Activated CD4-positive, CD25-positive, alpha-beta regulatory T cell treated with anti-CD3 and anti-CD28 coated beads, Interleukin-2, amount 50 U/mL, for 24 hours (primary cell): ENCODE measurements around the gene TBX2.

Experiments used
- ATAC-seq, 2 donors: fragments of 150-1000 bp; cut with Tn5 transposase; one replicate each; pipeline ENCODE4 v1.10.0; 2021; ENCODE audit warnings: mild to moderate bottlenecking in 1 of 2, moderate library complexity in 1 of 2

Gene TBX2

DNA sequence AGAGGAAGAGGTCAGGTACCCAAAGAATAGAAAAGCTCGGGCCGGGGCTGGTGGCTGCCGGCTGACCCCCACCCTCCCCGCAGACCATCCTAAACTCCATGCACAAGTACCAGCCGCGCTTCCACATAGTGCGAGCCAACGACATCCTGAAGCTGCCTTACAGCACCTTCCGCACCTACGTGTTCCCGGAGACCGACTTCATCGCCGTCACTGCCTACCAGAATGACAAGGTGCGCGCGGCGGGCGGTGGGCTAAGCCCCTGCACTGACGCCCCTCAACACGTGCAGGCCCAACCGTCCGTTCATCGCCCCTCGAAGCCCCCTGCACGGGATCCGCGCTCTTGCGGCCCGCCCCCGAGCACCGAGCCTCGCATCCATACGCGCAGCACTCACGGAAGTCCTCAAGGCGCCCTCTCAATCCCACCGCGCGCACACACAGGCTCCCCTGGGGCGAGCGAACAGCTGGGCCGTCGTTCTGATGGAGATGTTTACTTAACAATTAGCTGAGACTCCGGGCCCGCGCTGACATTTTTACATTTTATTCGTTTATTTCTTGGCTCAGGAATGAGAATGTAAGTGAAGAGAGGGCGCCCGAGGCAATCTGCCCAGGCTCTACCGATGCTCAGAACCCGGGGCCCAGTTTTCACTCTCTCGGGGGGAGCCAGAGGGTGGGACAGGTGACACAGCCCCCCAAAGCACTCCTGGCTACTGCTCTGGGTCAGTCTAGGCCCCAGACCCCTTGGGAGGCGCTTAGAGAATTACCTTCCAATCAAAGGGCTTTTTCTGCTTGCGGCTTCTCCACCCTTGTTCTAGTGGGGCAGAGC lies 3.5 kb downstream of the TBX2 start:
- ATAC-seq = no peak

DNA sequence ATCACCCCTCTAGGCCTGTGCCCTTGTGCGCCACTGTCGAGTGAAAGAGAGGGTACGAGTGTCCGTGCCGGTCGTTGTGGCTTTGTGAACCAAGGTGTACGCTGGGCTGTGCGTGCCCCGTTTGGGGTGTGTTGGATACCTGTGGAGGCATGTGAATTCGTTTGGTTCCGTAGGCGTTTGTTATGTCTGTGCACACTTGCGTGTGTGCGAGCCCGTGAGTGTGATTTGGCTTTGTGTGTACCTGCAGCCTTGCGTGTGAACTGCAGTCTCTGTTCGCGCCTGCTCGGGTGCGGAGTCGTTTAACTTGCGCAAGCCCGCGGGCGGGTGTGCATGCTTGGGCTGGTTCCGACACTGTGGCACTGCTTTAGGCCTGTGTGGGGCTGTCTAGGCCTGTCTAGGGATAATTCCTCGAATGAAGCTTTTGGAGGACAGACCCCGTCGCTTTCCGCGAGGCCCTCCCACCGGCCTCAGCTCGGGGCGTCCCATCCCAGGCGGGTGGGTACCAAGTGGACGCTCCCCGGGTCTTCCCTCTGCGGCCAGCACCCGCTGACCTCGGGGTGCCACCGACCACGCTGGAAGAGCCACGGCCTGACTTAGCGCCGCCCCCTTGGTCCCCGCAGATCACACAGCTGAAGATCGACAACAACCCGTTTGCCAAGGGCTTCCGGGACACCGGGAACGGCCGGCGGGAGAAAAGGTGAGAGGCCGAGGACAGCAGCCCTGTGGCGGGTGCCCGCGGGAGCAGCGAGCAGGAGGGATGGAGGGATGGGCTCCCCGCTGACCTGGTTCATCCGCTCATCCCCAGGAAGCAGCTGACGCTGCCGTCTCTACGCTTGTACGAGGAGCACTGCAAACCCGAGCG lies 4.4 kb downstream of the TBX2 start:
- no peak for ATAC-seq

DNA sequence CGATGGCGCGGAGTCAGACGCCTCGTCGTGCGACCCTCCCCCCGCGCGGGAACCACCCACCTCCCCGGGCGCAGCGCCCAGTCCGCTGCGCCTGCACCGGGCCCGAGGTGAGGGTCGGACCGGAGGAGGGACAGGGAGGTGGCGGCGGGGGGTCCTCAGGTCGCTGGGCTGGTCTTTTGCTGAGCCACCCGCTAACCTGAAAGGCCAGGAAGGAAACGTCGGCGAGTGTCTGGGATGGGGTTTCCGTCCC lies 4.9 kb downstream of the TBX2 start:
- ATAC-seq = no peak

DNA sequence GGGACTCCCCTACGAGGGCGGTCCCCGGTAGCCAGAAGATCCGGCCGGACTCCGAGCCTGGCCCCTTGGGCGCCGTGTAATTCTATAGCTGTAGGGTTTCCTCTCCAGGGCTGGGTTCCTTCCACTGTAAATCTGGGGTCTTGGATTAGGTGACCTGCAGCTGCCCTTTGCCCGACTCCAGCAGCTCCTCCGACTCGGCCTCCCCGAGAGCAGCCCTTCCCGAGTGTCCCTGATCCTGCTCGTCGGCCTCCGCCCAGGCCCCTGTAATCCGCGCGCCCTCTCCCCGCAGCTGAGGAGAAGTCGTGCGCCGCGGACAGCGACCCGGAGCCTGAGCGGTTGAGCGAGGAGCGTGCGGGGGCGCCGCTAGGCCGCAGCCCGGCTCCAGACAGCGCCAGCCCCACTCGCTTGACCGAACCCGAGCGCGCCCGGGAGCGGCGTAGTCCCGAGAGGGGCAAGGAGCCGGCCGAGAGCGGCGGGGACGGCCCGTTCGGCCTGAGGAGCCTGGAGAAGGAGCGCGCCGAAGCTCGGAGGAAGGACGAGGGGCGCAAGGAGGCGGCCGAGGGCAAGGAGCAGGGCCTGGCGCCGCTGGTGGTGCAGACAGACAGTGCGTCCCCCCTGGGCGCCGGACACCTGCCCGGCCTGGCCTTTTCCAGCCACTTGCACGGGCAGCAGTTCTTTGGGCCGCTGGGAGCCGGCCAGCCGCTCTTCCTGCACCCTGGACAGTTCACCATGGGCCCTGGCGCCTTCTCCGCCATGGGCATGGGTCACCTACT lies 5.5 kb downstream of the TBX2 start:
- ATAC-seq = no peak

DNA sequence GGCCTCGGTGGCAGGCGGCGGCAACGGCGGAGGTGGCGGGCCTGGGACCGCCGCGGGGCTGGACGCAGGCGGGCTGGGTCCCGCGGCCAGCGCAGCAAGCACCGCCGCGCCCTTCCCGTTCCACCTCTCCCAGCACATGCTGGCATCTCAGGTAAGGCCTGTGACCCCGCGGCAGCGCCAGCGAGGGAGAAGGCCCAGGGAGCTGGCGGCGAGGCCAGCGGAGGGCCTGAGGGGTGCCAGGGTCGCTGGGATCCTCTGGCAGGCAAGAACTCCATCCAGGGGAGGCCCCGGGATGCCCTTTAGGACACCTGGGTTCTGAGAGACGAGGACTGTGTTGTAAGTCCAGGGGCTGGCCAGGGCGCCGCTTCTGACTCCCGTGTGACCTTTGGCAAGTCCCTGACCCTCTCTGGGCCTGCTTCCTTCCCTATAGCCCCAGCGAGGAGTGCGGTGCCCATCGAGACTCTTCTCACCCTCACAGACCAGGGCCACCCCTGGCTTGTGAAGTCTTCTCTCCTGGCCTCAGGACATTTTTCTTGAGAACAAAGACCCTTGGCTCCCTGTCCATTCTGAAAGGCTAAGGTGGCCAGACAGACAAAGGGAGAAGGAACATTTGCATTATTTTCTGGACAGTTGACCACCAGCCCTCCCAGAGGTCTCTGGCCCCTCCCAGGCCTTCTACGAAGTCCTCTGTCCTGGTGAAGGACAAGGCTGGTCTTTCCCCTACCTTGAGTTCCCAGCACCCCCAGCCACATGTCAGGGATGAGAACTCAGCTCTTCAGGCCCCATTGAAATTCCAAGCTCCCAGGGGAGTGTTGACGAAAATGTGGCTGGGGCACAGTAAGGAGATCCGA lies 6.3 kb downstream of the TBX2 start:
- ATAC-seq = no peak

DNA sequence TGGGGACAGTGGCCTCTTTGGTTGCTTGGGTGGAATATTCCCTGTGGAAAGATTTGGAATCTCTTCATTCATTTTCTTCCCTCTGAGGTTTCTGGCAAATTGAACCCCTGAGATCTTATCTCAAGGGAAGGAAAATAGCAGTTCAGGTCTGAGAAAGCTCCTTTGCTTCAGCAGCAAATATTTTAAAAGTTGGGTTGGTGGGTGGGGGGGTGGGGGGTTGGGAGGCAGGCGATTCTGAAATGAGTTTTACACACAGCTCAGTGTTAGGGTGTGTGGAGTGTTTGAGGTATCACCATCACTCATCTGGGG lies 6.8 kb downstream of the TBX2 start:
- no peak for ATAC-seq

DNA sequence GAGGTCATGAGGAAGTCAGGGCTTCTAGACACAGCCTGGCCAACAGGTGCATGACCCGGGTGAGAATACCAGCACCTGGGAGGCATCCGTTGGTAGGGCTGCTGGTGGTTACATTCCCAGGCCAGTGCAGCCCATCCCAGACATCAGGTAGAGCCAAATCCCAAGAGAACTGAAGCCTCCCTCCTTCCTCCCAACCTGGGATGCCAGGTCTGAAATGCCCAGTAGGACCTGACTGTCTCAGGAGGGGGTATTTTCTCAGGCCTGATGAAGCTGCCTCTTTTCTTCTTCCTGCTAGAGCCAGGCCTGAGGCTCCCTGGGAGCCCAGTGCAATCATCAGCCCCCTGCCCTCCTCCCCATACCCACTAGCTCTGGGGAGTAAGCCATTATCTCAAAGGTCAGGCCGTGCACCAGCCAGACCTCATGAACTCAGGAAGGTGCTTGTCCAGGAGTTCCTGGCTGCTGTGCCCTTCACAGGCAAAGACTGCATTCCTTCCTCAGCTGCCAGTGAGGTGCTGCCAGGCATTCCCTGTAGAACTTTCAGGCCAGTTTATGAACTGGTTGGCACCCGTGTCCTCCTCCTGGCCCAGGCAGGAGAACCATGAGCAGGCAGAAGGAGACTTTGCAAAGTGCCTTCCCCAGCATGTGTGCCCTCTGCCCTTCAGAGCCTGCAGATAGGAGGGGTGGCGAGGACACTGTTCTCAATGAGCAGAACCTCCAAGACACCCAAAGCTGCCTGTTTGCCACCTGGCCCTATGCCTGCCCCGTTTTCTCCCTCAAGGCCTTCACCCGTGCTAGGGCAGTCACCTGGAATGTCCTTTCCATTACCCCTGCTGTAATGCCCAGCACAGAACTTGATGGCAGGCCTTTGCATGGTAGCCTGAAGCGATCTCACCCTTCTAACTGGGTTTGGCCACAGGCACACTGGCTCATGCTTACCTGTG lies 7.6 kb downstream of the TBX2 start:
- ATAC-seq = no peak

DNA sequence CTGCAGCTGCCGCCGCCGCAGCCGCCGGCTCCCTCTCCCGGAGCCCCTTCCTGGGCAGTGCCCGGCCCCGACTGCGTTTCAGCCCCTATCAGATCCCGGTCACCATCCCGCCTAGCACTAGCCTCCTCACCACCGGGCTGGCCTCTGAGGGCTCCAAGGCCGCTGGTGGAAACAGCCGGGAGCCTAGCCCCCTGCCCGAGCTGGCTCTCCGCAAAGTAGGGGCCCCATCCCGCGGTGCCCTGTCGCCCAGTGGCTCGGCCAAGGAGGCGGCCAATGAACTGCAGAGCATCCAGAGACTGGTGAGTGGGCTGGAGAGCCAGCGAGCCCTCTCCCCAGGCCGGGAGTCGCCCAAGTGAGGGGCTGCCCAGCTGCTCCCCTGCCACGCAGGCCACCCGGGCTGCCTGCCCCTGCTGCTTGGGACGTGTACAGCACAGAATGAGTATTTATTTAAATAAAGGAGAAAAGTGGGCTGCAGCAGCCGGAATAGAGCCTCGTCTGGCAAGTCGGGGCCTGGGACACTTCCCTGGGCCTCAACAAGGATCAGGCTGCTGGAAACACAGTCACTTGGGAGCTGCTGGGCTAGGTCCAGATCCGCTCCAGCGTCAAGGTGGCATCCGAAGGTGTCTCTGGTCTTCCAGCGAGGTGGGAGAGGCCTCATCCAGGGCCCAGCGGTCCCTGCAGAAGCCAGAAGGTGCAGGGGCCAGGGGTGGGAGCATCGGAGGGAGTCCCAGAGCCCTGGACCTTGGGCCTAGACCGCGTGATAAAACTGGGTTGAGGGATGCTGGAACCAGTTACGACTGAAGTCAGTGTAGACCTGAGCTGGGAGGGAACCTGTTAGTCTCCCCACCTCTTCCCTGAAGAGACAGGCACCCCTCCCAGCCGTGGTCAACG lies 8.8 kb downstream of the TBX2 start:
- no peak for ATAC-seq

DNA sequence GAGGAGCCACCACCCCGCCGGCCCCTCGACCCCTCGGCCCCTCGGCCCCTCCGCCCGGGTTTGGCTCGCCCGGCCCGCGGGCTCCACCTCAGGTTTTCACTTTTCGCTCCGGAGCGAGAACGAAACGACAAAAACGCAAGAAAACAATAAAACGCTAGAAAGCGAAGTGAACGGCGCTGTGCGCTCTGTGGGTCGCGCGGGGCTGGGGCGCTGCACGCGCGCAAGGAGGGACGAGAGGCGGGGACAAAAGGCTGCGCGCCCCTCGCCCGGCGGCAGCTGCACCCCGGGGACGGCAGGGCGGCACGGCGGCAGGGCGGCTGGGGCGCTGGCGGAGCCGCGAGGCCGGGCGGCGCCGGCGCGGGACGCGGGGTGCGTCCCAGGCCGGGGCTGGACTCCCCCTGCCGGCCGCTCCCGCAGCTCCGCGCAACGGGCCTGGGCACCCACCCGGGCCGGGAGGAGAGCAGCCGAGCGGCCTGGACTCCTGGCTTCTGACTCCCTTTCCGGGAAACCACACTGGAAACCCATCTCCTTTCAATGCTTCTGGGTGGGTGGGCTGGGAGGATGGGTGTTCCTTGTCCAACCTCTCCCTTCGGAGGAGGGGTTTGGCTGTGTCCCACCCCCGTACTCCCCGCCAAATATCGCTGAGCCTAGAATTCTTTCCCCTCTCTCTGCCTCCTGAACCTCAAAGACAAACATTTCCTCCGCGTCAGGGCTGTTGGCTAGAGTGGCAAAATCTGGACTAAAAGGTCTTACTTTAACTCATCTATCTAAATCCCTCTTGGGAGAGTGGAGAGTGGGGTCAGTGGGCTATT lies 9.9 kb downstream of the TBX2 start:
- peak; percentile 25 to 39 for ATAC-seq

DNA sequence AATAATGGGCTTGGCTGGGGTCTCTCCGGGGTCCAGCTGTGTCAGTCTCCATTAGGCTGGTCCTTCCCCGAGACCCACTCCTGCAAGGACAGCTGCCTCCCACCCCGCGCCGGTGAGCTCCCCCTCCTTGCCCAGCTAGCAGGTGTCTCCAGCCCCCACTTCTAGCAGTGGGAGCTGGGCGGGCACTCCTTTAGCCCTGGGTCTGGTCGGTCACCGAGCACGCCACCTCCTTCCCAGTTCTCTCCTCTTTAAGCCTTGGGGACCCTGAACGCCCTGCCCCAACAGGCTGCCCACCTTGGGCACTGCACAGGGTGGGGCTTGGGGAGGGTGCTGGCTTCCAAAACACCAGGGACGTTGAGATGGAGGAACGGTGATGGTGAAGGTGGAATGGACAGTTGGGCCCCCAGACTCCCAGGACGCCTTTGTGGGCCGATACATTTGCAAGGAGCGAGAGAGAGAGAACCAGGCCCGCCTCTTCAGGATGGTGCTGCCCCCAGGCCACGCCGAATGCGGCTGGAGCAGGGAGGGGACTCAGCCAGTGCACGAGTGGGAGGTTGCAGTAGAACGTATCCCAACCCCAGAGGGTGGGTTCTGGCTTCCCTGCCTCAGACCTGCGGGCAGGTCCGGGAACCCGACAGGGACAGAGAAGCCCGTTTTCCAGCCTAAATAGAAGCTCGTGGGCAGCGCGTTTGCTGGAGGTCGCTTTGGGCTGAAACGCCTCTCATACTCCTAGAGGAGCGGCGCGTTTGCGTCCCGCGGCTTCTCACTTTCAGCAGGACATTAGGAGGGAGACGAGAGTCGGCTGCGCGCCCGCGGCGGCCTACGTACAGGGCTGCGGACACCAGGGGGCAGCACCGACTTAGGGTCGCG lies 10.7 kb downstream of the TBX2 start:
- peak; percentile 46 to 59 for ATAC-seq

DNA sequence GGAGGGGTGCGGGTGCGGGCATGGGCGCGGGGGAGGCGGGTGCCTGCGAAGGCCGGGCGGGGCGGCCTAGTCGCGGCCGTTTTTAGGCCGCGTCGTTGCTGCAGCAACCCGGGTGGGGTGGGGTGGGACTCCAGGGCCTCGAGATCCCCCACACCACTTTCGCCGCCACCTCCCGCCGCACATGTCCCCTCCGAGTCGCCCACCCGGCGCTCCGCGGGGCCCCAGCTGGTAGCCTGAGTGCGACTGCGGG lies 11.3 kb downstream of the TBX2 start:
- no peak for ATAC-seq

DNA sequence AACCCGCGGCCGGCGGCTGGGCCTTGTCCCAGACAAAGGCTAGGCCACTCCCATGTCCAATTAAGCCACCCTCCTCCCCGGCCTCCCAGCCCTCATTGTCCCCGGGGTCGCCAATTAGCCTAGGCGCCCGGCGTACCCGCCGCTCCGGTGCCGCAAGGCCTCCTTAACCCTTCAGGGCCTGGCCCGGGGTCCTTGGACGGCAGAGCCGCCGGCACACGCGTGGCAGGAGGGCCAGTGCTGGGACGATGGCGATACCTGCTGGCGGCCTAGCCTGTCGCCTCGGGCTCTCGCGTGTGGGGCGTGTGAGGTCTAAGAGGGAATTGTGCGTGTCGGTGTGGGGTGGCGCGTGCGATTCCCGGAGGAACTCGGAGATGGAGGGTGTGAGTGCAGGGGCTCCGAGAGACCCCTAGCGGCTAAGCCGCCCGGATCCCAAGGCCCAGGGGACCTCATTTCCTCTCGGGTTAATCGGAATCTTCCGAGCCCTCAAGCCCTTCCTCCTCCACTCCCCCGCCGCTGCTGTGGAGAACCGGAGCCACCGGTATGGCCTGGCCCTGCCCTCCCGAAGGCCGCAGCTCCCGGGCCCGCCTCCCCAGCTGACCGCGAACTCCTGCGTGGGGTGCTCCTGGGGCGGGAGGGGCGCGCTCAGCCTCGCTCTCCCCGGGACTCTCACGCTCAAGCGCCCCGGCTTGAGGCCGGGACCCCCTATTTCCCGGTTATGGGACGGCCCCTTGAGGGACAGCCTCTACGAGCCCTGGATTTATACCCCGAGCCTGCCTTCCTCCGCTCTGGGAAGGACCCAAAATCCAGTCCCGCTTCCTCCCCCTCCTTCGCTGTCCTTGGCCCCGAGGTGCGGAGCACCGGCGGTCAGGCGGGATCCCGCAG lies 11.9 kb downstream of the TBX2 start:
- no peak for ATAC-seq

DNA sequence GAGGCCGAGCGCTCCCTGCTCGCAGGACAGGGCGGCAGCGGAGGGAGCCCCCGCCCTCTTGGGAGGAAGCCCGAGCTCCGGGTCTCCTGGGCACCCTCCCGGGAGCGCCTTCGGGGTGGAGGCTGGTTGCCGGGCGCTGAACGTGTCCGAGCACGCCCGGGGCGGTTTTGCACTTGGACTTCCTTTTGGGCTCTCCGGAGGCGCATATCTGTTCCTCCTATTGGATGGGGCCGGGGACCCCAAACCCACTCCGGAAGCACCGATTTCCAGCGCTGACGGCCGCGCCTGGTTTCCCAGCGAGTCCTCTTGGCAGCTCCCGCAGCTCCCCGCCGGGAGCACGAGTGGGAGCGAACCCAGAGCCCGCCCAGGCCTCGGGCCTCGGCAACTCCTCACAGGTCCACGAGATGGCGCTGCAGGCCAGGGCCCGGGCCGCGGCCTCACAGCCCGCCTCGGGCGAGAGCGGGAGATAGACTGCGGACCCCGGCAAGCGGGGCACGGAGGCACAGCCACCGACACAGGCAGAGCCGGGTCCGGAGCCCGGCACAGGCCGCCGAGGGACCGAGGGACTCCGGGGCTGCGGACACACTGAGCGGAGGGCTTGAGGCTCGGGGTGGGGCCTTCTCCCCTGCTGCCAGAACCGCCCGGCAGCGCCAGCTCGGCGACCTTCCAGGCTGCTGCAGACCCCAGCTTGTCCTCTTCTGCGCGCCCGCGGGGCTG lies 12.7 kb downstream of the TBX2 start:
- peak; percentile 75 for ATAC-seq

DNA sequence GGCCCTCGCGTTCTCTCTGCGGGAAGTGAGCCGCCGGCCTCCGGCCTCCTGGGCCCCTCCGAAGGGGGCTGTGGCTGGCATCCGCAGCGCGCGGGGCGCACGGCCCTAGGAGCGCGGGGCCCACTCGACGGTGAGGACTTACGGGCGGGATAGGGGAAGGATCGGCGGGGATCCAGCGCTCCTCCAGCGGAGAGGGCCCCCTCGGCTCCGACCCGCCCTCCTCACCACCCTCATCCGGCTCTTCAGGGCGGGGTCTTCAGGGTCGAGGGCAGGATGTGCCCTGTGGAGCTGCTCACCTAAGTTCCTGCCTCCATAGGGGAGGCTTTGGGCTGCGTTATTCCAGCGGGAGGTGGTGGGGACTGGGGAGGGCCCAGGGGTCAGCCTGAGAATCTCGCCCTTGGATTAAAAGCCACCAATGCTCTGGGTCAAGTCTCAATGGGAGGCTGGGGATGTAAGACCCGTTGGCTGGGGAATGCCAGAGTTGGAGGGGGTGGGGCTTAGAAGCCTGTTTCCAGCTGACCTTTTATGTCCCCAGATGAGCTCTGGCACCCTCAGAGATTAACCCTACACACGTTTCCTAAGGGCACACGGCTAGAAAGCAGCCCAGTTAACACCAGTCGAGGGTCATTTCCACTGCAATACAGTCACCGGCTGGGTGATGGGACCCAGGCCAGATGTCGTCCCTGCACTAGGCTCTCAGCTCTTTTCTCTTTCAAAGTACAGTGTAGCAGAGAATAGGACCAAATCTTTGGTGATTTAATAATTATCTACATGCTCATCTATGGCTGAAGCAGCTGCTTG lies 13.4 kb downstream of the TBX2 start:
- no peak for ATAC-seq

DNA sequence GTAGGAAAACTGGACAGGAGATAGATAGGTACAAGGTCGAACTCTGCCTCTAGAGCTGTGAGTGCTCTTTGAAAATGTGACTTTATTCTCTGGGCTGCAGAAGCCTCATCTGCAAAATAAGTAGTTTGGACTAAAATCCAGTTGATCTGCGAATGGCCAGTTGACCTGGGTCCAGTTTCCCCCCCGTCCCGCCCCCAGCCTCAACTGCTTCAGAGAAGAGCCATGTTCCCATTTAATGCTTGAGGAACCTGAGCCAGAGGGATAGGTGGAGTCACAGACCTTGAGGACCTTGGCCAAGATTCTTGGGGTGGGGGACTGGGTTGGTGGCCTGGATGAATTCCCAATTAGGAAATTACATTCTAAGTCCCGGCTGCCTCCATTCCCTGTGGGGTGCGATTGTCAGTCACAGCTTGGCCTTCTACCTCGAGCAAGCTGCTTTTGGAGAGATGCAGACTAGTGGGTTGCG lies 14.1 kb downstream of the TBX2 start:
- ATAC-seq = no peak
